Measurements from ENCODE around the gene TUBGCP5.

- TF ChIP-seq ZNF292 (tag by site-specific recombination; IDR thresholded peaks at IDR 0.05; ENCODE audit: borderline replicate concordance, low read depth) (no peak), PRDM6 (tag by site-specific recombination; IDR thresholded peaks at IDR 0.05) (no peak), REST (tag by site-specific recombination; IDR thresholded peaks at IDR 0.05) (no peak)
- TF ChIP-seq, protein P1, sequence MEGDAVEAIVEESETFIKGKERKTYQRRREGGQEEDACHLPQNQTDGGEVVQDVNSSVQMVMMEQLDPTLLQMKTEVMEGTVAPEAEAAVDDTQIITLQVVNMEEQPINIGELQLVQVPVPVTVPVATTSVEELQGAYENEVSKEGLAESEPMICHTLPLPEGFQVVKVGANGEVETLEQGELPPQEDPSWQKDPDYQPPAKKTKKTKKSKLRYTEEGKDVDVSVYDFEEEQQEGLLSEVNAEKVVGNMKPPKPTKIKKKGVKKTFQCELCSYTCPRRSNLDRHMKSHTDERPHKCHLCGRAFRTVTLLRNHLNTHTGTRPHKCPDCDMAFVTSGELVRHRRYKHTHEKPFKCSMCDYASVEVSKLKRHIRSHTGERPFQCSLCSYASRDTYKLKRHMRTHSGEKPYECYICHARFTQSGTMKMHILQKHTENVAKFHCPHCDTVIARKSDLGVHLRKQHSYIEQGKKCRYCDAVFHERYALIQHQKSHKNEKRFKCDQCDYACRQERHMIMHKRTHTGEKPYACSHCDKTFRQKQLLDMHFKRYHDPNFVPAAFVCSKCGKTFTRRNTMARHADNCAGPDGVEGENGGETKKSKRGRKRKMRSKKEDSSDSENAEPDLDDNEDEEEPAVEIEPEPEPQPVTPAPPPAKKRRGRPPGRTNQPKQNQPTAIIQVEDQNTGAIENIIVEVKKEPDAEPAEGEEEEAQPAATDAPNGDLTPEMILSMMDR (tag by site-specific recombination; IDR thresholded peaks at IDR 0.05), result no peak
Observed at GRCh38 chr15:22950256-22950990, 88.9 kb downstream of the TUBGCP5 start.
